SK-N-SH treated with all-trans-retinoic acid at 6 μM for 48 hours (cell line): ENCODE results near the gene RBM12.

Experiments used
- ATAC-seq: fragments of 200-7000 bp; cut with Tn5 transposase; 3 replicates; pipeline ENCODE4 v1.9.1; 2020; ENCODE audit warnings: mild to moderate bottlenecking, moderate library complexity
- ARNTL ChIP-seq: fragments of 450-650 bp; formaldehyde crosslinking; IDR thresholded peaks from 2 replicates; pipeline ENCODE4 v1.5.0; 2020; ENCODE audit warnings: low read depth, mild to moderate bottlenecking, moderate library complexity, borderline replicate concordance
- BACH2 ChIP-seq: fragments of 250-450 bp; sonication (Bioruptor Pico); IDR thresholded peaks from 2 replicates; pipeline ENCODE4 v1.9.0; 2021; ENCODE audit warnings: mild to moderate bottlenecking, borderline replicate concordance
- ESRRG ChIP-seq: fragments of 250-450 bp; sonication (Bioruptor Pico); IDR thresholded peaks from 2 replicates; pipeline ENCODE4 v1.6.1; 2021; ENCODE audit warnings: mild to moderate bottlenecking
- GLIS3 ChIP-seq: fragments of 250-450 bp; sonication (Bioruptor Pico); IDR thresholded peaks from 2 replicates; pipeline ENCODE4 v1.5.0; 2020; ENCODE audit warnings: mild to moderate bottlenecking, moderate library complexity
- OSR1 ChIP-seq: fragments of 250-450 bp; sonication (Bioruptor Pico); IDR thresholded peaks from 2 replicates; pipeline ENCODE4 v1.8.0; 2022; ENCODE audit warnings: moderate library complexity, mild to moderate bottlenecking, inconsistent platforms
- PPARA ChIP-seq: fragments of 250-450 bp; sonication (Bioruptor Pico); IDR thresholded peaks from 2 replicates; pipeline ENCODE4 v1.5.0; 2020; ENCODE audit warnings: mild to moderate bottlenecking, borderline replicate concordance
- RARB ChIP-seq: fragments of 250-450 bp; sonication (Bioruptor Pico); IDR thresholded peaks from 2 replicates; pipeline ENCODE4 v1.8.0; 2021; ENCODE audit warnings: mild to moderate bottlenecking, moderate library complexity
- SNAI2 ChIP-seq: fragments of 250-450 bp; sonication (Bioruptor Pico); IDR thresholded peaks from 2 replicates; pipeline ENCODE4 v1.5.0; 2020; ENCODE audit warnings: mild to moderate bottlenecking, moderate library complexity
- TOX ChIP-seq: fragments of 250-450 bp; sonication (Bioruptor Pico); IDR thresholded peaks from 2 replicates; pipeline ENCODE4 v1.8.0; 2021; ENCODE audit warnings: mild to moderate bottlenecking, moderate library complexity, borderline replicate concordance
- ZFP3 ChIP-seq: fragments of 250-450 bp; sonication (Bioruptor Pico); IDR thresholded peaks from 2 replicates; pipeline ENCODE4 v1.5.0; 2020; ENCODE audit warnings: mild to moderate bottlenecking, moderate library complexity
- ZFP30 ChIP-seq: fragments of 450-650 bp; formaldehyde crosslinking; IDR thresholded peaks from 2 replicates; pipeline ENCODE4 v1.5.0; 2022; ENCODE audit warnings: mild to moderate bottlenecking, moderate library complexity
- ZNF565 ChIP-seq: fragments of 450-650 bp; formaldehyde crosslinking; conservative IDR thresholded peaks from 2 replicates; pipeline ENCODE4 v1.5.0; 2020; ENCODE audit warnings: low read depth, mild to moderate bottlenecking, moderate library complexity
- ZNF70 ChIP-seq: fragments of 450-650 bp; formaldehyde crosslinking; IDR thresholded peaks from 2 replicates; pipeline ENCODE4 v1.5.0; 2020; ENCODE audit warnings: mild to moderate bottlenecking, moderate library complexity
- TF ChIP-seq, protein P1 (sequence below): fragments of 250-450 bp; sonication (Bioruptor Pico); IDR thresholded peaks from 2 replicates; pipeline ENCODE4 v1.8.0; 2021; ENCODE audit warnings: low read depth, mild to moderate bottlenecking, moderate library complexity, borderline replicate concordance
- TF ChIP-seq, protein P2 (sequence below): fragments of 250-450 bp; sonication (Bioruptor Pico); IDR thresholded peaks from 2 replicates; pipeline ENCODE4 v1.5.1; 2021; ENCODE audit warnings: mild to moderate bottlenecking, moderate library complexity
- TF ChIP-seq, protein P3 (sequence below): fragments of 250-450 bp; sonication (Bioruptor Pico); IDR thresholded peaks from 2 replicates; pipeline ENCODE4 v1.8.0; 2020; ENCODE audit warnings: mild to moderate bottlenecking, moderate library complexity, borderline replicate concordance

The RBM12 gene

DNA sequence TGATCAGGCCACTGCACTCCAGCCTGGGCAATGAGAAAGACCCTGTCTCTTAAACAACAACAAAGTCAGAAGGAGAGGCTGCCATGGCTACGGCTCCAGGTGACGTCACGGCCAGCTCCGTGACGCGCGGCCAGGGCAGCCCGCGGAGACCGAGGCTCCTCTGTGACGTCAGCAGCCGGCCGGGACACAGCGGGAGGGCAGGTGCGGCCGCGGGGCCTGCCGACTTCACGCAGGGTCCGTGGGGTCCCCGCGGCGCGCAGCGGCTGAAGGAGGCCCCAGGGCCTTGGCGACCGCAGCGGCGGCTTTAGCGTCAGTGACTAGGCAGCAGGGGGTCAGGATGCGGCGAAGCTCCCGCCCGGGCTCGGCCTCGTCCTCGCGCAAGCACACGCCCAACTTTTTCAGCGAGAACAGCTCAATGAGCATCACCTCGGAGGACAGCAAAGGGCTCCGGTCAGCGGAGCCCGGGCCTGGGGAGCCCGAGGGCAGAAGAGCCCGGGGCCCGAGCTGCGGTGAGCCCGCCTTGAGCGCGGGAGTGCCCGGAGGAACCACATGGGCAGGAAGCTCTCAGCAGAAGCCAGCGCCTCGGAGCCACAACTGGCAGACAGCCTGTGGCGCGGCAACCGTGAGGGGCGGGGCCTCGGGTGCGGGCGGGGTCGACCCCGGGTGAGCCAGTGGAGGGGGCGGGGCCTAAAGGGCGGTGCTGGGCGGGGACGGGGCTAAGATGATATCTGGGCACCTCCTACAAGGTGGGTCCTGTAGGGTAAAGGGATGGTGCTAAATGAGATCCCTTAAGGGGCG is 48.8 kb downstream of the RBM12 start, which contains the start of gene SPAG4 (continued):
- TF ChIP-seq, protein P1, sequence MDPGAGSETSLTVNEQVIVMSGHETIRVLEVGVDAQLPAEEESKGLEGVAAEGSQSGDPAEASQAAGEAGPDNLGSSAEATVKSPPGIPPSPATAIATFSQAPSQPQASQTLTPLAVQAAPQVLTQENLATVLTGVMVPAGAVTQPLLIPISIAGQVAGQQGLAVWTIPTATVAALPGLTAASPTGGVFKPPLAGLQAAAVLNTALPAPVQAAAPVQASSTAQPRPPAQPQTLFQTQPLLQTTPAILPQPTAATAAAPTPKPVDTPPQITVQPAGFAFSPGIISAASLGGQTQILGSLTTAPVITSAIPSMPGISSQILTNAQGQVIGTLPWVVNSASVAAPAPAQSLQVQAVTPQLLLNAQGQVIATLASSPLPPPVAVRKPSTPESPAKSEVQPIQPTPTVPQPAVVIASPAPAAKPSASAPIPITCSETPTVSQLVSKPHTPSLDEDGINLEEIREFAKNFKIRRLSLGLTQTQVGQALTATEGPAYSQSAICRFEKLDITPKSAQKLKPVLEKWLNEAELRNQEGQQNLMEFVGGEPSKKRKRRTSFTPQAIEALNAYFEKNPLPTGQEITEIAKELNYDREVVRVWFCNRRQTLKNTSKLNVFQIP: no peak
- TF ChIP-seq SNAI2 (CRISPR knock-in tag) (no peak), ZFP3 (CRISPR knock-in tag) (peak; percentile 62; the same call in 1 of the 2 replicates), ZFP30 (CRISPR knock-in tag) (no peak), TOX (CRISPR knock-in tag) (no peak), ZNF70 (CRISPR knock-in tag) (peak; percentile 5; the same call in 1 of the 2 replicates), ZNF565 (CRISPR knock-in tag) (no peak), ESRRG (CRISPR knock-in tag) (no peak)

DNA sequence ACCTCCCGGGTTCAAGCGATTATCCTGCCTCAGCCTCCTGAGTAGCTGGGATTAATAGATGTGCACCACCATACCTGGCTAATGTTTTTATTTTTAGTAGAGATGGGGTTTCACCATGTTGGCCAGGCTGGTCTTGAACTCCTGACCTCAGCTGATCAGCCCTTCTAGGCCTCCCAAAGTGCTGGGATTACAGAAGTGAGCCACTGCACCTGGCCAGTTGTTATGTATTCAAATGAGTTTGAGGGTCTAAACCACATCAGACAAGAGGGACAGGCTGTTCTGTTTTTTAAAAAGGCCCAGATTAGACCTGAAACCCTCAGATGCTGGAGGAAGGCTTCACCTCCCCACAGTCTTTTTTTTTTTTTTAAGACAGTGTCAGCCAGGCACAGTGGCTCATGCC is 53.2 kb downstream of the RBM12 start:
- TF ChIP-seq BACH2 (CRISPR knock-in tag) (no peak), ARNTL (CRISPR knock-in tag) (no peak), ZNF70 (CRISPR knock-in tag) (no peak), ZFP30 (CRISPR knock-in tag) (no peak), GLIS3 (CRISPR knock-in tag) (no peak)
- TF ChIP-seq, protein P2, sequence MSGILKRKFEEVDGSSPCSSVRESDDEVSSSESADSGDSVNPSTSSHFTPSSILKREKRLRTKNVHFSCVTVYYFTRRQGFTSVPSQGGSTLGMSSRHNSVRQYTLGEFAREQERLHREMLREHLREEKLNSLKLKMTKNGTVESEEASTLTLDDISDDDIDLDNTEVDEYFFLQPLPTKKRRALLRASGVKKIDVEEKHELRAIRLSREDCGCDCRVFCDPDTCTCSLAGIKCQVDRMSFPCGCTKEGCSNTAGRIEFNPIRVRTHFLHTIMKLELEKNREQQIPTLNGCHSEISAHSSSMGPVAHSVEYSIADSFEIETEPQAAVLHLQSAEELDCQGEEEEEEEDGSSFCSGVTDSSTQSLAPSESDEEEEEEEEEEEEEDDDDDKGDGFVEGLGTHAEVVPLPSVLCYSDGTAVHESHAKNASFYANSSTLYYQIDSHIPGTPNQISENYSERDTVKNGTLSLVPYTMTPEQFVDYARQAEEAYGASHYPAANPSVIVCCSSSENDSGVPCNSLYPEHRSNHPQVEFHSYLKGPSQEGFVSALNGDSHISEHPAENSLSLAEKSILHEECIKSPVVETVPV (CRISPR knock-in tag): no peak
- TF ChIP-seq, protein P1: no peak

GRCh38 chr20:35610833-35611427 is 53.8 kb downstream of the RBM12 start:
- TF ChIP-seq ZFP3 (CRISPR knock-in tag) (no peak), SNAI2 (CRISPR knock-in tag) (no peak), BACH2 (CRISPR knock-in tag) (no peak), RARB (no peak), ZFP30 (CRISPR knock-in tag) (no peak), OSR1 (CRISPR knock-in tag) (no peak), TOX (CRISPR knock-in tag) (no peak), ARNTL (CRISPR knock-in tag) (no peak), ZNF70 (CRISPR knock-in tag) (no peak), GLIS3 (CRISPR knock-in tag) (no peak), PPARA (CRISPR knock-in tag) (no peak)
- TF ChIP-seq, protein P1: no peak
- TF ChIP-seq, protein P3, sequence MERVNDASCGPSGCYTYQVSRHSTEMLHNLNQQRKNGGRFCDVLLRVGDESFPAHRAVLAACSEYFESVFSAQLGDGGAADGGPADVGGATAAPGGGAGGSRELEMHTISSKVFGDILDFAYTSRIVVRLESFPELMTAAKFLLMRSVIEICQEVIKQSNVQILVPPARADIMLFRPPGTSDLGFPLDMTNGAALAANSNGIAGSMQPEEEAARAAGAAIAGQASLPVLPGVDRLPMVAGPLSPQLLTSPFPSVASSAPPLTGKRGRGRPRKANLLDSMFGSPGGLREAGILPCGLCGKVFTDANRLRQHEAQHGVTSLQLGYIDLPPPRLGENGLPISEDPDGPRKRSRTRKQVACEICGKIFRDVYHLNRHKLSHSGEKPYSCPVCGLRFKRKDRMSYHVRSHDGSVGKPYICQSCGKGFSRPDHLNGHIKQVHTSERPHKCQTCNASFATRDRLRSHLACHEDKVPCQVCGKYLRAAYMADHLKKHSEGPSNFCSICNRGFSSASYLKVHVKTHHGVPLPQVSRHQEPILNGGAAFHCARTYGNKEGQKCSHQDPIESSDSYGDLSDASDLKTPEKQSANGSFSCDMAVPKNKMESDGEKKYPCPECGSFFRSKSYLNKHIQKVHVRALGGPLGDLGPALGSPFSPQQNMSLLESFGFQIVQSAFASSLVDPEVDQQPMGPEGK: no peak
- no peak for ATAC-seq

More for the DNA sequence above, 53.2 kb downstream of the RBM12 start:
- ATAC-seq: no peak
